GM21529 (cell line): ENCODE data around the gene PRKCA.

Experiments used
- ATAC-seq: cut with Tn5 transposase; IDR thresholded peaks from one replicate; pipeline ENCODE4 v1.9.1; 2021; ENCODE audit not compliant: unreplicated experiment

PRKCA gene

DNA sequence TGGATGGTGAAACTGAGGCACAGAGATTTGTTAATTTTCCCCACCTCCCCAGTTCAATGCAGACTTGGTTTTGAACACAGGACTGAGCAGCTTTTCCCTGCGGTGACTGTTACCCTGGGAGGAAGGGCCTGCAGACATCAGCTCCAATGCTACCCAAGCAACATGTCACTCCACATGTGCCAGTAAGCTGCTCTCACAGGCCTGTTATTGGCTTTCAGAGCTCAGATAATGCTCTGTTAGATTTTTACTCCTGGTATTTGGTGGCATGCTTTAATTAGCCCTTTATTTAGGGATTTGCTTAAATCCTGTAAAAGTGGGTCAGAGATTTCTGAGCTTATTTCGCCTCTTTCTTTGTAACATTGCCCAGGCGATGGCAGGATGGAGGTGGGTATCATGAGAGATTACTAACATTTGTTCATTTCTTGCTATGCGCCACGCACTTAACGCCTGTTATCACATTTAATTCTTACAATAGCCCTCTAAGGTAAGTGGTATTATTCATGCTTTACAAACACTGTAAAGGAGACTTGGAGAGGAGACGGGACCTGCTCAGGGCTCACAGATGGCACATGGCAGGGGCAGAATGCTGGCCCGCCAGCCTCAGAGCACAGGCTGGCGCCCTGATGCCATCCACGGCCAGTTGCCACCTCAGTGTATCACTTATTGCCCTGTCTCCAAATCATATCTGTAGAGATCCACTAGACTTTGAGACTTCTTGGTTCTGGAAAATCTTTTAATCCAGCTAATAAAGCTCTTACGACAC lies 448.5 kb downstream of the PRKCA start:
- ATAC-seq: no peak

DNA sequence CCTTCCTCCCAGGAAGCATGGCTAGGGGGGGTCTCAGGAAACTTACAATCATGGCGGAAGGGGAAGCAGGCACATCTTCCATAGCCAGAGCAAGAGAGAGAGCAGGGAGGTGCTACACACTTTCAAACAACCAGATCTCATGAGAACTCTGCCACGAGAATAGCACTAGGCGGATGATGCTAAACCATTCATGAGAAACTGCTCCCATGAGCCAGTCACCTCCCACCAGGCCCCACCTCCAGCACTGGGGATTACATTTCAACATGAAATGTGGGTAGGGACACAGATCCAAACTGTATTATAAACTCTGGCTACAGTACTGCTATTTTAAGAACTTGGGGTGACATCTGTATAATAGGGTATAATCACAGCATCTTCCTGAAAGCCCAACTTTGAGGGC lies 449.4 kb downstream of the PRKCA start:
- ATAC-seq: no peak

GRCh38 chr17:66752411-66752810 lies 450.0 kb downstream of the PRKCA start:
- no peak for ATAC-seq

GRCh38 chr17:66753126-66753920 lies 450.9 kb downstream of the PRKCA start:
- ATAC-seq: no peak

GRCh38 chr17:66755101-66755943 lies 452.9 kb downstream of the PRKCA start:
- no peak for ATAC-seq

GRCh38 chr17:66755944-66756290 lies 453.5 kb downstream of the PRKCA start:
- ATAC-seq: no peak

GRCh38 chr17:66760324-66760723 lies 457.9 kb downstream of the PRKCA start:
- ATAC-seq: no peak

GRCh38 chr17:66762276-66762675 lies 459.9 kb downstream of the PRKCA start:
- no peak for ATAC-seq

DNA sequence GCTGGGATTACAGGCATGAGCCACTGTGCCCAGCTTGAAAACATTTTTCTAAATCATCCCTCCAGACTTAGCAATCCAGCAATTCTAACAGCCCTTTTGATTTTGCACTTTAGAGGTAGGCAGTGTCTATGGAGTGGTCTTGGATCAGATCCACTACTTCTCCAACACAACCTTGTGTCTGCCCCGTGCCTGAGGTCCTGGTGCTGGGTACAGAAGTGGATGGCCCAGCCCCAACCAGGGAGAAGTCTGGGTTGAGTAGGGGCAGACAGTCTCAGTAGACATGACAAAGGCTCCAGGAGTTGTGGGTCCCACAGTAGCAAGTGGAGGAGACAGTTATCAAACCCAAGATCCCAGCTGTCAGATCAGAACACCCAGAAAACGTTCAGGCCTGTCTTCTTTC lies 460.6 kb downstream of the PRKCA start:
- ATAC-seq: no peak

- ATAC-seq: no peak
Measured at GRCh38 chr17:66764506-66764905, 462.1 kb downstream of the PRKCA start.

DNA sequence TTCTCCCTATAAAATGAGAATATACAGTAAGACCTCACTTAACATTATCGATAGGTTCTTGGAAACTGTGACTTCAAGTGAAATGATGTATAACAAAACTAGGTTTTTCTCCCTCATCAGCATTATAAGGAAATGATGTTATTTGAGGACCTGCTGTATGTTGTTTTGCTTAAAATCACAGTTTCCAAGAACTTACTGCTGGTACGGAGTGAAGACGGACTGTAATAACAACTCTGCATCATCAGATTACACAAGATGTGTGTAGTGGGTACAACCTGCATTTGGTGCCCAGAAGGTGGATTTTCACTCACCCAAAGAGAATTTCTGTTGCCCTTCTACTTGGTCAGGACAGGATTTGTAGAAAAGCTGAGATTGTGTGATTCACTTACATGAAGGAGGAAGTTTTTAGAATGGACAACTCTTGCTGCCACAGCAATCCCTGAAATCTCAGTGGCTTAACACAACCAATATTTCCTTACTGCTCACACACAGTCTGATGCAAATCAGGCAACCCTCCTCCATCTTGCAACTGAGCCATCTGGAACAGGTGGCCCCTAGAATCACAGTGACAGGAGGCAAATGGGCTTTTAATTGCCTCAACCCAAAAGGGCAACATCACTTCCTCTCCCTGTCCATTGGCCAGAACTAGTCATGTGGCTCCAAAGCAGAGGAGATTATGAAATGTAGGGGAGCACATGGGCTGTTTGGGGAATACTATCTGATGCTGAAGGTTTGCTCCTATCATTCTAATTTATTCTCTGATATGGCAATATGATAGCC lies 464.9 kb downstream of the PRKCA start:
- ATAC-seq: no peak

DNA sequence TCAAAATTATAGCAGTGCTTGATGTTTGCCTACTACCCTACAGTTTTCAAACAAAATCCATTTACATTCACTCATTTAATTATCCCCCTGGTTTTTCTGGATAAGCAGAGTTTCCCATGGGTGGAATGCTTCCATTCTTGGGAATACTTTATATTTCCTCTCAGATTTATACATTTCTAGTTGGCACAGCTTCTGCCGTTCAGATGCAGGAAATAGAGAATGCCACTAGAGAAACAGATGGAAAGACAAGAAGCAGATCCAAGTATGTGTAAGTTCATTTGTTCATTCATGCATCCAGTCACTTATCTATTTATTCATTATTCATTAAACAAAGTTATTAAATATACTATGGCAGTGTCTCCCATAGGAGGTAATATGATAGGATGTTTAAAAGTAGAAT lies 467.5 kb downstream of the PRKCA start:
- no peak for ATAC-seq

- ATAC-seq: no peak
Measured at GRCh38 chr17:66772148-66772812, 469.9 kb downstream of the PRKCA start.

- ATAC-seq: no peak
Measured at GRCh38 chr17:66775271-66775670, 472.9 kb downstream of the PRKCA start.

GRCh38 chr17:66775881-66776400 lies 473.5 kb downstream of the PRKCA start:
- ATAC-seq: no peak

DNA sequence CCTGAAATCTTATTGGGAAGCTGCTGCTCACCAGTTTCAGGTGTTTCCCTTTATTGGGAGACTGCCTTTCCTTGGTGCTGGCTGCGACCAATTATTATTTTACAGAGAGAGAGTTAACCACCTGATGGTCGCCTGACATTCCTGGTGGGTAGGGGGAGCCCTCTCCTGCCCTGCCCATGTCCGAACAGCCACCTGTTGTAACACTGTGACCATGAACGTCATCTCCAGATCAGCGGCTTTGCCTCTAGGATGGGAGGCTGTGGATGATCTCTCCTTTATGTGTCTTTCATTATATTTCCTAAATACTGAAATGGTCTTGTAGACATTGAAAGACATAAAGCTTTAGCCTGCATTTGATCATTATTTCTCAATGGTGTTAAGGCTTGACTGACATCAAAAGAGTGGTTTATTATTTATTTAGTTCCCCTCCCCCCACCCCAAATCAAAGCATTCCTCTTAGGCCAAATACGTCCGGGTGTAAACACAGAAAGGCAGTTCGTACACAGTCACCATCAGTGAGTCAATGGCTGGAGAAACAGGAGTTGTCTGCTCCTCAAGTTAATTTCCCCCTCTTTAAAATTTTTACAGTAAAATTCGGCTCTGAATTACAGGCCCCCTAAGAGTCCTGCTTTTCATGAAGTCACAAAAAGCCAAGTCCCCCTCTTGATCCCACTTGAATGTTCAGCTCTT lies 474.7 kb downstream of the PRKCA start:
- ATAC-seq: no peak

DNA sequence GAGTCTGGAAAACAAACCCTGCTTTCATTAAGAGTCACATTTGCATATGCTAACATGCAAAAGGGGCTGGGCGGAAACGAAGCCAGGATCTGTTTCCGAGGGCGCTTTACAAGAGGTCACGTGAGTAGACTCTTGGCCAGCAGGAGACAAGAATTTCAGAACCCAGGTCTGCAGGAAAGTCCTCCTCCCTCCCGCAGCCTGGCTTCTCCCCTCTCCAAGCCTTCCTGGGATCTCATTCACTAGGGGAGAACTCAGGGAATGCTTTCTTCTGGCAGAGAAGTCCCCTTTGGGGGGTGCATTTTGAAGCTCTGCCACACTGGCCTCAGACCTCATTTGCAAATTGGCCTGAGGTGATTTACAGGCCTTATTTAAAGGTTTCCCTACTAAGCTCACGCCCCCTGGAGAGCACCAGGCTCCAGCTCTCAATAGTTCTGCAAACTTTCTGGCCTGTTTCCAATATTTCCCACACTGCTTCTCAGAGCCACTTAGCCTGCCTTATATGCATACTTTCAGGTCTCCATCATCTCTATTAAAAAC lies 475.3 kb downstream of the PRKCA start:
- no peak for ATAC-seq

GRCh38 chr17:66778531-66779236 lies 476.3 kb downstream of the PRKCA start:
- no peak for ATAC-seq

- ATAC-seq: no peak
Measured at GRCh38 chr17:66779237-66779606, 476.8 kb downstream of the PRKCA start.
